Left renal pelvis (tissue), 4 donors: ENCODE measurements around the gene ASXL2. TPM values are rescaled to one million over a fixed set of nuclear protein-coding genes. Genes with fewer than 3 reads are reported as not detected.
"Not testable (repeated sequence)": the region's sequence is repeated elsewhere in the genome, so short reads cannot be mapped to it uniquely, and the experiment has no call there.

ENCODE experiments used
- DNase-seq, 4 donors: peaks; one replicate each; pipeline ENCODE4 v3.0.0-alpha.2; 2013; ENCODE audit warnings: low read depth in 4 of 4, low spot score in 3 of 4
- polyA plus RNA-seq, 4 donors: library from polyadenylated mRNA; unstranded; fragments of 120-200 nt; gene quantifications; one replicate each; pipeline ENCODE4 v1.2.1, GENCODE V29; 2013; ENCODE audit not compliant: insufficient read length in 4 of 4

Gene ASXL2
- polyA plus RNA-seq, result 10 to 100 TPM; 15.6 to 23.5 (median 20.2) TPM

- peak; percentile 92 to 96 (median 94) for DNase-seq
These were observed at the start of gene ASXL2 for GRCh38 chr2:25878361-25879132. Gene ASXL2, minus strand, starts transcription at chr2:25878487. Its CDS starts 265 bp downstream, at chr2:25878222.

DNA sequence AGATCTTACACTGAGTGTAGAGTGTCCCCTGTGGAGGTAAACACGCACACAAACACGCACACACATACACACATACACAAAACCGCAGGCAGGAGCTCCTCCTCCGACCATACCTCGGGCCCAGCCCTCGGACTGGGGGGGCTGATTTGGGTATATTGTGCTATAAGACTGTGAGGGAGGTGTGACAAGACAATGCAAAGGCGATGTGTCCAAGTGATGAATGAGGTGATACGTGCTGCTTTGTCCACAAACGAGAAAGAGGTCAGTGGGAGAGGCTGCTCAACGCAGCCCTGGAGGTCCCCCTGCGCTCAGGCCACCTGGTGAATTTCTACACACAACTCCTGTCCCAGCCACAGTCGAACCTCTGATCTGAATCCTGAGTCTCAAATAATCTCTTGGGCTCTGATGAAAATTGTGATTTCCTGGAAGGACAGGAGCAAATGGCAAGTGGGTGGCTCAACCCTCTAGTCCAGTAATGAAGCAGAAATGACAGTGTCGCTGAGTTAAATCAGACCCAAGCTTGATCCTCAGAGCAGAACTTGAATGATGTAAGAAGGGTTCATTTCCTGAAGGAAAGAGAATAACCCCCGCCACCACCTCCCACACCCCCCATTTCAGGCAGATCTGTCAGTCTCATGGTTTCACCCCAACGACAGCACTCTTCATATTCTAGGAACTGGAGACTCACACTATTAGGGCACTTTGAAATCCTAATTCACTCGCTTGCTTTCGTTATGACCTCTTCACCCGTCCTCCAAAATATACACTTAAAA, 48.9 kb upstream of the ASXL2 start:
- DNase-seq, result no peak

DNA sequence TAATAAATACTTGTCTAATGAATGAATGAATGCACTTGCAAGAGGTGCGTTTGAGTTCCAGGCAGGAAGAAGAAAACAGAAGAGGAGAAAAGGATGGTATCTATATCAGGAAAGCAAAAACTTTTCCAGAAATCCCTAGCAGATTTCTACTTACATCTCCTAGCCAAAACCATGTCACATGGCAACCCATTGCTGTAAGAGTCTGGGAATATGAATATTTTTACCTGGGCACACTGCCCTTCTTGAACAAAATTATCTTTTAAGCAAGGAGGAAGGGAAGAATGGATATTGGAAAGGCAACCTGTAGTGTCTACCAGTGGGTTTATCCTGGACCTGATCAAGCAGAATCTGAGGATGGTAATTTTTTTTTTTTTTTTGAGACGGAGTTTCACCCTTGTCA, 44.2 kb upstream of the ASXL2 start:
- no peak for DNase-seq

DNA sequence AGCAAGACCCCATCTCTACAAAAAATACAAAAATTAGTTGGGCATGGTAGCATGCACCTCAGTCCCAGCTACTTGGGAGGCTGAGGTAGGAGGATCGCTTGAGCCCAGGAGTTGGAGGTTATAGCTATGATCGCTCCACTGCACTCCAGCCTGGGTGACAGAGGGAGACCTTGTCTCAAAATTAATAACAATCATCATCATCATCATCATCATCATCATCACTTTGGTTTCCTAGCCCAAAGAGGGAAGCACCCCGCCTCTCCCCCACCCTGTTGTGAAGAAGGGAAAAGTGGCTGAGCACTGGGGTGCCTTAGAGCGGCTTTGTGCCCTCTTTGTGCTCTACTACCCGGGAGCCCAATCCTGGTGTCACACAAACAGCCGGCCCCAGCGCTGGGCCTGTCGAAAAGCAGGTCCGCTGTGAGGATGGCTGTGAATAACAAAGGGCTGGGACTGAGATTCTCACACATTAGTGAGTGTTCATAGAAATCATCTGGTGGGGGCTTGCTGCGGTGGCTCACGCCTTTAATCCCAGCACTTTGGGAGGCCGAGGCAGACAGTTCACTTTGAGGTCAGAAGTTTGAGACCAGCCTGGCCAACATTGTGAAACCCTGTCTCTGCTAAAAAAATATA, 42.6 kb upstream of the ASXL2 start:
- DNase-seq, result no peak

DNA sequence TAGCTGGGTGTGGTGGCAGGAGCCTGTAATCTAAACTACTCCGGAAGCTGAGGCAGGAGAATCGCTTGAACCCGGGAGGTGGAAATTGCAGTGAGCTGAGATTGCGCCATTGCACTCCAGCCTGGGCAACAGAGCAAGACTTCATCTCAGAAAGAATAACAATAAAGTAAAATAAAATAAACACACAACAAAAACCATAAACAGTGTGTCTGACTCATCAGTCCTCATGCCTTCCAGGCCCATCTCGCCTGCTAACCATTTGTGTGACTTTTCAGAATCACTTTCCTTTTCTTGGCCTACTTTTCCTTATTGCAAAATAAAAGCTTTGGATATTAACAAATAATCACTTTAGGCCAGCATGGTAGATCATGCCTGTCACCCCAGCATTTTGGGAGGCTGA, 42.0 kb upstream of the ASXL2 start:
- no peak for DNase-seq

DNA sequence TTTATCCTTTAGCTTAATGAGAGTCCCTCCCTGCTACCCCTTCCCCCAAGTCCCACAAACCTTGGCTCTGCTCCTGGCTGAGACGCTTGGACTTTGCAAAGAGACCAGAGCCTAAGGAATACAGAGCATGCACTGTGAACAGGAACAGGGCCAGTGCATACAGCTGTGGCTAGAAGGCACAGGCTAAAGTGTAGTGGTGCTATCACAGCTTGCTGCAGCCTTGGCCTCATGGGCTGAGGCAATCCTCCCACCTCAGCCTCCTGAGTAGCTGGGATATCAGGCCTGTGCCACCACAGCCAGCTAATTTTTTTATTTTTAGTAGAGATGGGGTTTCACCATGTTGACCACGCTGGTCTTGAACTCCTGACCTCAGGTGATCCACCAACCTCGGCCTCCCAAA, 39.5 kb upstream of the ASXL2 start:
- DNase-seq, result no peak

DNA sequence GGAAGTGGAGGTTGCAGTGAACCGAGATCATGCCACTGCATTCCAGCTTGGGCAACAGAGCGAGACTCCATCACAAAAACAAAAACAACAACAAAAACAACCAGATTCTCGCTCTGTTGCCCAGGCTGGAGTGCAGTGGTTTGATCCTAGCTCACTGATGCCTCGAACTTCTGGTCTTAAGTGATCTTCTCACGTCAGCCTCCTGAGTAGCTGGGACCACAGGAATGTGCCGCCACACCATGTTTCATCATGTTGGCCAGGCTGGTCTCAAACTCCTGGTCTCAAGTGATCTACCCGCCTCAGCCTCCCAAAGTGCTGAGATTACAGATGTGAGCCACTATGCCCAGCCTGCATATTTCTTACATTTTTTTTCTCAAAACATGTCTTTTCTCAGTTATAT, 39.1 kb upstream of the ASXL2 start:
- not testable (repeated sequence) for DNase-seq

GRCh38 chr2:25915944-25916772, 37.9 kb upstream of the ASXL2 start:
- not testable (repeated sequence) for DNase-seq

- DNase-seq, result not testable (repeated sequence)
These were observed 37.1 kb upstream of the ASXL2 start for GRCh38 chr2:25915411-25915810.

GRCh38 chr2:25913696-25913973, 35.3 kb upstream of the ASXL2 start:
- DNase-seq, result not testable (repeated sequence)

GRCh38 chr2:25912851-25913695, 34.8 kb upstream of the ASXL2 start:
- DNase-seq, result no peak

DNA sequence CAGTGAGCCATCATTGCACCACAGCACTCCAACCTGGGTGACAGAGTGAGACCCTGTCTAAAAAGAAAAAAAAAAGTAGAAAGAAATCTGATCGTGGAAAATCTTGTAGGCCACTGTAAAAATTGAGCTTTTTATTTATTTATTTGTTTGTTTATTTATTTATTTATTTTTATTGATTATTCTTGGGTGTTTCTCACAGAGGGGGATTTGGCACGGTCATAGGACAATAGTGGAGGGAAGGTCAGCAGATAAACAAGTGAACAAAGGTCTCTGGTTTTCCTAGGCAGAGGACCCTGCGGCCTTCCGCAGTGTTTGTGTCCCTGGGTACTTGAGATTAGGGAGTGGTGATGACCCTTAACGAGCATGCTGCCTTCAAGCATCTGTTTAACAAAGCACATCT, 31.3 kb upstream of the ASXL2 start:
- not testable (repeated sequence) for DNase-seq

DNA sequence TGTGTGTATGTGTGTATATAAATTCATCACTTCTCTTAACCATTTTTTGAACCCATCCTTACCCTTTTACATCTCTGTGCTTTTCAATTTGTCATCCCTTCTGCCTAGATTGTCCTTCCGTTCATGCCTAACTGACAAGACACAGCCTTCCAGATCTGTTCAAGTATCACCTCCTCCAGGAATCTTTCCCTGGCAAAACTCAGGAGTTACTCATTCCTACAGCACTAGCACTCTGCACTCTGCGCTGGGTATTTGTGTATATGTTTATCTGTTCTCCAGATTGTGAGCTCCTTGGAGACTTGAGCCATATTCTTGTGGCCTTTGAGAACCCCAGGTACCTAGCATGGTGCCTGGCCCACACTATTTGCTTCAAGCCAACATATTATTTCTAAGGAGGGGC, 26.8 kb upstream of the ASXL2 start:
- DNase-seq, result no peak

- DNase-seq, result no peak
These were observed 25.0 kb upstream of the ASXL2 start for GRCh38 chr2:25903216-25903776.

DNA sequence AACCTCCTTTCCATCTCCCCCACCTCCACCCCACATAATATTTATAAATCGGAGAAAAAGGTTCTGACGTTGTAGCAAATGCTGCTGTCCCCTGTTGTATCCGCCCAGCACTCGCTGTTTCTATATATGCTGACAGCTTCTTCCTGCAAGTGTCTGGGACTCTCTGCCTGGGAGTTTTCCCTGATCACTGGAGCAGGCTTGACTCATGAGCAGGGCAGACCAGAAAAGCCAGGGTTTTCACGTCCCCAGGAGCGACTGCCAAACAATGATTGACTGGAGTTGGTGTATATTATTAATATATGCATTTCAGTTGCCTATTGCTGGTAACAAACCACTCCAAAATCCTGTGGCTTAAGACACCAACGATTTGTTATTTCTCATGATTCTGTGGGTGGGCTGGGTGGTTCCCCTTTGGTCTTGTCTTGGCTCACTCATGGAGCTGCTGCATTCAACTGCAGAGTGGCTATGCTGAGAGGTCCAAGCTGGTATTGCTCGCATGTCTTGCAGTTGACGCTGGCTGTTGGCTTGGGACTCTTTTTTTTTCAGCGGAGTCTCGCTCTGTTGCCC, 21.2 kb upstream of the ASXL2 start:
- no peak for DNase-seq

DNA sequence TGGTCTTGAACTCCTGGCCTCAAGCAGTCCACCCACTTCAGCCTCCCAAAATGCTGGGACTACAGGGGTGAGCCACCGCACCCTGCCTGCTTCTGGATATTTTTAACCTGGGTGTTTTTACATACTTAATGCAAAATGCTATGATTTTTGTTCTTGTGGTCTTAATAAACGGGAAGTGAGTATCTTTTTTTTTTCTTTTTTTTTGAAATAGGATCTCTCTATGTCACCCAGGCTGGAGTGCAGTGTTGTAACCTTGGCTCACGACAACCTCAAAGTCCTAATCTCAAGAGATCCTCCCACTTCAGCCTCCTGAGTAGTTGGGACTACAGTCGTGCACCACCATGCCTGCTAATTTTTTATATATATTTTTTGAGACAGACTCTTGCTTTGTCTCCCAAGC, 19.2 kb upstream of the ASXL2 start:
- DNase-seq, result no peak

DNA sequence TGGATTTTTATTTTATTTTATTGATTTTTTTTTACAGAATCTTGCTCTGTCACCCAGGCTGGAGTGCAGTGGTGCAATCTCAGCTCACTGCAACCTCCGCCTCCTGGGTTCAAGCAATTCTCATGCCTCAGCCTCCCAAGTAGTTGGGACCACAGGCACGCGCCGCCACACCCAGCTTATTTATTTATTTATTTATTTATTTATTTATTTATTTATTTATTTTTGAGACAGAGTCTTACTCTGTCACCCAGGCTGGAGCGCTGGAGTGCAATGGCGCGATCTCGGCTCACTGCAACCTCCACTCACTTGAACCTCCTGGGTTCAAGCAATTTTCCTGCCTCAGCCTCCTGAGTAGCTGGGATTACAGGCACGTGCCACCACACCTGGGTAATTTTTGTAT, 18.0 kb upstream of the ASXL2 start:
- DNase-seq, result not testable (repeated sequence)

- no peak for DNase-seq
These were observed 17.3 kb upstream of the ASXL2 start for GRCh38 chr2:25895610-25896009.

GRCh38 chr2:25895018-25895417, 16.7 kb upstream of the ASXL2 start:
- no peak for DNase-seq
